GM23248 (cell line): ENCODE measurements around the gene PPP6R3.

Source experiments
- EZH2 ChIP-seq: fragments of 200-600 bp; sonication (generic); IDR thresholded peaks from 2 replicates; pipeline ENCODE4 v1.6.1; 2018; ENCODE audit warnings: antibody characterized with exemption, mild to moderate bottlenecking; ENCODE audit not compliant: insufficient read depth, poor library complexity, severe bottlenecking
- EZH2phosphoT487 ChIP-seq: fragments of 200-600 bp; sonication (generic); IDR thresholded peaks from 2 replicates; pipeline ENCODE4 v1.6.1; 2018; ENCODE audit warnings: antibody characterized with exemption, moderate library complexity, mild to moderate bottlenecking, low read depth; ENCODE audit not compliant: insufficient read depth

GRCh38 chr11:68463714-68464113 lies 3.2 kb downstream of the PPP6R3 start:
- TF ChIP-seq EZH2phosphoT487 (no peak), EZH2 (no peak)
